ENCODE data around the gene GPSM1.

GRCh38 chr9:136395020-136395340, 67.6 kb downstream of the GPSM1 start:
- TF ChIP-seq EZH2phosphoT487 (IDR thresholded peaks at IDR 0.05) (no peak), CTCF (IDR thresholded peaks at IDR 0.05) (no peak), EZH2 (IDR thresholded peaks at IDR 0.05) (no peak)
